Dedifferentiated amniotic fluid mesenchymal stem cell (primary cell): Measurements from ENCODE around the gene MAPRE3.
A peak's percentile ranks its signal among the peaks of the same experiment; 100 is the strongest.

Experiments used
- DNase-seq: peaks from one replicate; pipeline ENCODE4 v3.0.0-alpha.2; 2016; ENCODE audit errors: extremely low spot score

Gene MAPRE3

GRCh38 chr2:27014771-27015433, 44.5 kb downstream of the MAPRE3 start:
- no peak for DNase-seq

- DNase-seq, result peak; percentile 68
Observed at GRCh38 chr2:27016801-27017325, 46.4 kb downstream of the MAPRE3 start.

DNA sequence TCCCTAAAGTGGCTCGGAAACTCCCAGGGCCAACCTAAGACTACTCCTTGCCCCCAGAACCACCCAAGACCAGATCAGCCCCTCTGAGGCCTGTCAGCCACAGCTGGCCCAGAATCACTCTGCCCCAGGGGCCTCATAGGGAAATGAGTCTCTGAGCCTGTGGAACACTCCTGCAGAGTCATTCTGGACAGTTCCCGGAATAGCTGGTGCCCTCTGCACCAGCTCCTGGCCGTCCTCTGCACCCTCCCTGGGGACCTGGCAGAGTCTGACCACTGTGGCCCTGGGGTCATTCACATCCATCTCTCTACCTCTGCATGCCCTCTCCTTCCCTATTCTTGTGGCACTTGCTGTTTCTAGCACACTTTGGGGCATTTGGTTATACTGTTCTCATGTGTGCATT, 47.7 kb downstream of the MAPRE3 start:
- DNase-seq, result no peak

DNA sequence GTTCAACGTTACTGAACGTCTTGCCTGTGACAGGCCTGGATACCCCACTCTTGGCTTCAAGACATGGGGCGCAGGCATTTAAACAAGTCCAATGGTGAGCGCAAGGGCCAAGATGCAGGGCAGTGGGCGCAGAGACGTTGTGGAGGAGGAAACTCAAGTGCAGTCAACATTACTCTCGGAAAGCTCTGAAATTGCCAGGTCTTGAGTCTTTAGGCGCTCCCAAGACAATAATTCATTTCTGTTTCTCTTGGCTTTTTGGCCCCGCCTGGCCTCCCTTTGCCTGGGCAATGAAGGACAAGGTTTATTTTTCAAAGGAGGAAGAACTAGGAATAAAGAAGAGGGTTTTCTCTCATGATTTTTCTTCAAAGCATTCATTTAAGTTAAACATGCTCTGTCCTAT, 49.0 kb downstream of the MAPRE3 start:
- no peak for DNase-seq

DNA sequence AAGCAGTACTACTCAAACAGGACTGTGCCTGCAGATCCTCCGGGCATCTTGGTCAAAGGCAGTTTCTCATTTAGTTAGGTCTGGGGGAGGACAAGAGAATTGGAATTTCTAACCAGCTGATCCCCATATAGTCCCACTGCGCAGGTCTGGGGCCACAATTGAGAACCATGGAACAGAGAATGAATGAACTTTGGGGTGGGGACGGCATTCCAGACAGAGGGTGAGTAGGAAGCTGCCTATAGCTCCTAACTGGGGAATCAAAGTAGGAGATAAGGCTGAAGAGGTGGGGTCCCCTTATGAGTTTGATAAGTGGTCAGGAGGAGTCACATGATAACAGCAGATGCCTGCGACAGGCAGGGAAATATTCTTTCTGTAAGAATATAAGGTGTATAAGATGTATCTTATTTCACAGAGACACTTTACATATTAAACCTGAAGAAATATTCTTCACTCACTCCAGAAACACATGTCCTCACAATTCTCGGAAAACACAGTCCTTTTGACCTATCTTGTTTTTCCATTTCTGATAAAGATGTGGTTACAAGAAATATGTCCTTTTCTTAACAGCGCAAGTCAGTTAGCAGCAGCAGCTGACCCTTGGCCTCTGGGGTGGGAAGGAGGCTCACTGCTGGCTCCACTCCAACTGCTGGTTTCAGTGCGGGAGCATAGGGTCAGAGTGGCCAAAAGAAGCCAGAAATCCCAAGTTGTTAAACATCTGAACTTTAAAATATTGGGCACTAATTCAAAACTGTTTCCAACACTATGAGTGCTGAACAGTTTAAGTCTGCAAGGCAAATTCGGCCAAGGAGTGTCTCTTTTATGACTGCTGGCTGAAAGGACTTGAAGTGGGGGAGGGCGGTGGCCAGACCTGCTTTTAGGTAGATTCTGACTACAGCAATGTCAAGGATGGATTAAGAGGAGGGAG, 49.8 kb downstream of the MAPRE3 start:
- DNase-seq, result no peak

- DNase-seq, result no peak
Observed at GRCh38 chr2:27021253-27022049, 51.0 kb downstream of the MAPRE3 start.

- no peak for DNase-seq
Observed at GRCh38 chr2:27023740-27024139, 53.3 kb downstream of the MAPRE3 start.

- no peak for DNase-seq
Observed at GRCh38 chr2:27024188-27024587, 53.8 kb downstream of the MAPRE3 start.

DNA sequence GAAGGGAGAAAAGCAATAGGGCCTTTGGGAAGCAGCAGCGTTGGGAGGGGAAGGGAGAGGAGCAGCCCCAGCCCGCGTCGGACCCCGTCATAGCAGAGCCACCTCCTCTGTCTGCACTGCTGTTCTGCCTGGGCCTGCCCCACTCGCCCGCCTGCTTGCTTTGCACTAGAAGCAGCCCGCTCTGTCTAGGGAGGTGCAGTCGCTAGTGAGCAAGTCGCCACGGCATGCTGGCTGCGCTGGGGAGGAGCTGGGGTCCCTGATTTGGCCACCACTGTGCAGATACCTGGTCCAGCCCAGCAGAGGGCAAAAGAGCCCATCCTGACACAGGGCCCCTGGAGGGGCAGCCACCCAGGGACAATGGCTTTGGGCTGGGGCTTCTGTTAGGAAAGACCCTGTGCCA, 54.4 kb downstream of the MAPRE3 start:
- no peak for DNase-seq

DNA sequence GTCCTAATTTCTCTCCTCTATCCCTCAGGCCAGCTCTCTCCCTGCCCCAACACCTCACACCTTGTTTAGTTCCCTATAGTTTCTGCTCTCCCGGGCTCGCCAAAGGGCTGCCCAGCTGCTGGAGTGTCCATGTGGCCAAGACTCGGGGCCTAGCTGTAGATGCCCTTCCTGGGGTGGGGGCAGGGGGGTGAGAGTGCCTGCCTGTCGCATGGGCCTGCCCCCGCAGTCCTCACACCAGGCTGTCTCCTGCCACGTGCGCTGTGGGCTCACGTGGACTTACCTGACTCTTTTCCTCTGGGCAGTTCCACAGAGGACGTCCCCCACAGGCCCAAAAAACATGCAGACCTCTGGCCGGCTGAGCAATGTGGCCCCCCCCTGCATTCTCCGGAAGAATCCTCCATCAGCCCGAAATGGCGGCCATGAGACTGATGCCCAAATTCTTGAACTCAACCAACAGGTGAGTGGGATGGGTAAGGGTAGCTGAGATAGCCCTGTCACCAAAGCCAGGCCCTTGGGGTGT, 54.9 kb downstream of the MAPRE3 start:
- no peak for DNase-seq

GRCh38 chr2:27025861-27026851, 55.7 kb downstream of the MAPRE3 start:
- DNase-seq, result no peak

DNA sequence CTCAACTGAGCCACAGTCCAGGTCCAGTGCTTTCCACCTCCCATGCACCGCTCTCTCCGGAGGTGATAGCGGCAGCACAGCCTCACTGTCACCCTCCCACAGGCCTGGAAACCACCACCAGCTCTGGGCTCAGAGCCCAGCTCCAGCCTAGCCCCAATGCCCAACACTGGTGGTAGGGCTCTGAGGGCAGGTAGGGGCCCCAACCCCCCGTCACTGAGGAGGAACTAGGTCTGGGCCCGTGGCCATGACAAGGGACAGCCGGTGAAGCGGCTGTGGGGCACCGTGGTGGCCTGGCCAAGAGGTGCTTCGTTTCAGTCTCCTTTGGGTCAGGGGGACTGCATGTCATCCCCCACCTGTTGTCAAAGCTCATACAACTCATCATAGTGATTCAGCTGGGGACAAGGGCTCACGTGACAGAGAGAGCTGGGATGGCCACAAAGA, 56.8 kb downstream of the MAPRE3 start:
- no peak for DNase-seq

DNA sequence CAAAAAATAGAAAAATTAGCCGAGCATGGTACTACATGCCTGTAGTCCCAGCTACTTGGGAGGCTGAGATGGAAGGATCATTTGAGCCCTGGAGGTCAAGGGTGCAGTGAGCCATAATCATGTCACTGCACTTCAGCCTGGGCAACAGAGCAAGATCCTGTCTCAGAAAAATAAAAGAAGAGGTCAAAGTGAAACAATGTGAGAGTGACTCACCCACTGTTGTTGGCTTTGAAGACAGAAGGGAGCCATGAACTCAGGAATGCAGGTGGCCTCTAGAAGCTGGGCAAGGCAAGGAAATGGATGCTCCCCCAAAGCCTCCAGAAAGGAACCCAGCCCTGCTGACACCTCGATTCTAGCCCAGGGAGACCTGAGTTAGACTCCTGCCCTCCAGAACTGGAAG, 58.6 kb downstream of the MAPRE3 start:
- DNase-seq, result no peak

- DNase-seq, result peak; percentile 78
Observed at GRCh38 chr2:27032495-27033252, 62.2 kb downstream of the MAPRE3 start, which contains the start of gene TMEM214. TMEM214 (plus strand) TSS chr2:27032965; CDS start chr2:27033016, 51 bp downstream.

- DNase-seq, result no peak
Observed at GRCh38 chr2:27033253-27033852, 62.9 kb downstream of the MAPRE3 start.

DNA sequence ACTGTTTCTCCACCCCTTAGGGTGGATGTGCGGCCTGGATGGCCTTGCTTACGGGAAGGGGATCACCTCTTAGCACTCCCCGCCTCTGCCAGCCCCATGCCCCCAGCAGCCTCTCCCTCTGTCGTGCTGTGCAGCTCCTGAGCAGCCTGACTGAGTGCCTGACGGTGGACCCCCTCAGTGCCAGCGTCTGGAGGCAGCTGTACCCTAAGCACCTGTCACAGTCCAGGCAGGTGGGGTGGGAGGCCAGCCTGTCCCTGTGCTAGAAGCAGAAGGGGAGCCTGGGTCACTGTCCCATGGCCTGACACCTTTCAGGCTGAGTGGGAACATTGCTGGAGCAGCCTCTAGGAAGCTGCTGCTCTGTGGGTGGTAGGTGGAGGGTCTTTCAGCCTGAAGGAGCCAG, 67.6 kb downstream of the MAPRE3 start:
- DNase-seq, result no peak

DNA sequence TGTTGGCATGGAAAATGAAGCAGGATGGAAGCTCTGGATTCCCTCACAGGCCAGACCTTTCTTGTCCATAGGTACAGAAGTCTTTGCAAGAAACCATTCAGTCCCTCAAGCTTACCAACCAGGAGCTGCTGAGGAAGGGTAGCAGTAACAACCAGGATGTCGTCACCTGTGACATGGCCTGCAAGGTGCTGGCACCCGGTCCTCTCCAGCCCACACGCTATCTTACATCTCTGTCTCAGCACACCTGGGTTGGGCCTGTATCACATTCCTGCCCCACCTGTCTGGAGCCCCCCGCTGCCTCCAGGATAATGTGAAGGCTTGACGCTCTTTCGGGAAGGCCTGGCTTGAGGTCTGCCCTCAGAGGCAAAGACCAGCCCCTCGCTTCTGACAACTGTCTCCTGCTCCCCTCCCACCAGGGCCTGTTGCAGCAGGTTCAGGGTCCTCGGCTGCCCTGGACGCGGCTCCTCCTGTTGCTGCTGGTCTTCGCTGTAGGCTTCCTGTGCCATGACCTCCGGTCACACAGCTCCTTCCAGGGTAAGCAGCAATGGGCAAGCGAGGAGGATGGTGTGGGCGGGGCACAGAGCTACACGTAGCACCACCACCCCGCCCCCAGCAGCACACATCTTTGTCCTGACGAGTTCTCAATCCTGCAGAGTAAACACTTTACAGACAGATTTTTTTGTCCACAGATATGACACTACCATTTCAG, 68.3 kb downstream of the MAPRE3 start:
- DNase-seq, result no peak

- DNase-seq, result no peak
Observed at GRCh38 chr2:27039426-27039825, 69.0 kb downstream of the MAPRE3 start.

- no peak for DNase-seq
Observed at GRCh38 chr2:27039871-27040270, 69.4 kb downstream of the MAPRE3 start.
